IMR-90 (cell line): ENCODE data around the gene INPP5A.

Source experiments
- BHLHE40 ChIP-seq: fragments of 150-350 bp; IDR thresholded peaks from 2 replicates; pipeline ENCODE4 v1.6.1; 2016; ENCODE audit warnings: mild to moderate bottlenecking, low read depth, low read length
- CEBPB ChIP-seq: IDR thresholded peaks from 2 replicates; pipeline ENCODE4 v1.6.1; 2012; ENCODE audit warnings: low read depth, low read length, improper control_type of control experiment
- CHD1 ChIP-seq: IDR thresholded peaks from 2 replicates; pipeline ENCODE4 v1.6.1; 2012; ENCODE audit warnings: low read depth, low read length, improper control_type of control experiment
- MAFK ChIP-seq: IDR thresholded peaks from 2 replicates; pipeline ENCODE4 v1.6.1; 2012; ENCODE audit warnings: low read depth, low read length, improper control_type of control experiment
- MAZ ChIP-seq: IDR thresholded peaks from 2 replicates; pipeline ENCODE4 v1.6.1; 2012; ENCODE audit warnings: low read depth, mild to moderate bottlenecking, low read length, improper control_type of control experiment, moderate library complexity, borderline replicate concordance
- MXI1 ChIP-seq: IDR thresholded peaks from 2 replicates; pipeline ENCODE4 v1.6.1; 2012; ENCODE audit warnings: low read depth, mild to moderate bottlenecking, low read length, moderate library complexity, borderline replicate concordance
- POLR2A ChIP-seq: IDR thresholded peaks from 2 replicates; pipeline ENCODE4 v1.6.1; 2012; ENCODE audit warnings: mild to moderate bottlenecking, low read depth, low read length
- RAD21 ChIP-seq: IDR thresholded peaks from 2 replicates; pipeline ENCODE4 v1.6.1; 2012; ENCODE audit warnings: low read length, improper control_type of control experiment
- RCOR1 ChIP-seq: IDR thresholded peaks from 2 replicates; pipeline ENCODE4 v1.6.1; 2012; ENCODE audit warnings: mild to moderate bottlenecking, low read length, improper control_type of control experiment; ENCODE audit not compliant: insufficient replicate concordance
- RFX5 ChIP-seq: IDR thresholded peaks from 2 replicates; pipeline ENCODE4 v1.8.0; 2012; ENCODE audit warnings: low read depth, mild to moderate bottlenecking, low read length, moderate library complexity
- SMC3 ChIP-seq: fragments of 150-350 bp; IDR thresholded peaks from 2 replicates; pipeline ENCODE4 v1.6.1; 2016; ENCODE audit warnings: low read depth, mild to moderate bottlenecking, antibody characterized with exemption, low read length, moderate library complexity
- TF ChIP-seq, protein P1 (sequence below): conservative IDR thresholded peaks from 2 replicates; pipeline ENCODE4 v1.5.1; 2012; ENCODE audit warnings: mild to moderate bottlenecking, low read depth, low read length, improper control_type of control experiment
- TF ChIP-seq, protein P2 (sequence below): fragments of 150-350 bp; IDR thresholded peaks from 2 replicates; pipeline ENCODE4 v1.6.1; 2017; ENCODE audit warnings: mild to moderate bottlenecking, antibody characterized with exemption, low read length, low read depth
- TF ChIP-seq, protein P3 (sequence below): fragments of 150-350 bp; IDR thresholded peaks from 2 replicates; pipeline ENCODE4 v1.6.1; 2016; ENCODE audit warnings: low read depth, mild to moderate bottlenecking, low read length, moderate library complexity, borderline replicate concordance

DNA sequence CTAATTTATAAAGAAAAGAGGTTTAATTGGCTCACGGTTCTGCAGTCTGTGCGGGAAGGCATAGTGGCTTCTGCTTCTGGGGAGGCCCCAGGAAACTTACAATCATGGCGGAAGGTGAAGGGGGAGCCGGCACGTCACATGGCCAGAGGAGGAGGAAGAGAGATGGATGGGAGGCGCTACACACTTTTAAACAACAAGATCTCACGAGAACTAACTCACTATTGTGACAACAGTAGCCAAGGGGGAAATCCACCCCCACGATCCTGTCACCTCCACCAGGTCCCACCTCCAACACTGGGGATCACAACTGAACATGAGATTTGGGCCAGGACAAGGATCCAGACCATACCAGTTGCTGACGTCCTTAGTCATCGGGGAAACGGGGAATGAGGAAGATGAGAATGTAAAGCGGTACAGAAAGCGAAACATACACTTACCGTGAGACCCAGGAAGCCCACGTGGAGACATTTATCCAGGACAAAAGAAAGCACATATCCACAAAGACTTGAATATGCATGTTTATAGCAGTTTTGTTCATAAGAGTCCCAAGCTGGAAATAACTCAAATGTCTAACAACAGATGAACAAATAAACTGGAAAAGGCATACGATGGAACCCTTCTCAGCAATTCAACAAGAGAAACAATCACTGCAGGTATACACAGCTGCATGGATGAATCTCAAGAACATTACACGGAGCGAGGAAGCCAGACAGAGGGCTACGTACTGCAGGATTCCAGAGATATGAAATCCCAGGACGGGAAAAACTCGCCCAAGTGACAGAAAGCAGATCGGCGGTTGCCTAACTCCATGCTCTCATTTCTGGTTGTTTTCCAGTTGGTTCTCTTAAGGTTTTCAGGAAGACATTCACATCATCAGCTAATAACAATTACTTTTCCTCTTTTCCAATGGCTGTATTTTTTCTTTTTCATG, 26.2 kb upstream of the INPP5A start:
- TF ChIP-seq RAD21 (no peak), RFX5 (no peak), POLR2A (no peak), SMC3 (no peak), CHD1 (no peak), MAFK (no peak), RCOR1 (no peak), MXI1 (no peak), MAZ (no peak), BHLHE40 (no peak), CEBPB (no peak)
- TF ChIP-seq, protein P1, sequence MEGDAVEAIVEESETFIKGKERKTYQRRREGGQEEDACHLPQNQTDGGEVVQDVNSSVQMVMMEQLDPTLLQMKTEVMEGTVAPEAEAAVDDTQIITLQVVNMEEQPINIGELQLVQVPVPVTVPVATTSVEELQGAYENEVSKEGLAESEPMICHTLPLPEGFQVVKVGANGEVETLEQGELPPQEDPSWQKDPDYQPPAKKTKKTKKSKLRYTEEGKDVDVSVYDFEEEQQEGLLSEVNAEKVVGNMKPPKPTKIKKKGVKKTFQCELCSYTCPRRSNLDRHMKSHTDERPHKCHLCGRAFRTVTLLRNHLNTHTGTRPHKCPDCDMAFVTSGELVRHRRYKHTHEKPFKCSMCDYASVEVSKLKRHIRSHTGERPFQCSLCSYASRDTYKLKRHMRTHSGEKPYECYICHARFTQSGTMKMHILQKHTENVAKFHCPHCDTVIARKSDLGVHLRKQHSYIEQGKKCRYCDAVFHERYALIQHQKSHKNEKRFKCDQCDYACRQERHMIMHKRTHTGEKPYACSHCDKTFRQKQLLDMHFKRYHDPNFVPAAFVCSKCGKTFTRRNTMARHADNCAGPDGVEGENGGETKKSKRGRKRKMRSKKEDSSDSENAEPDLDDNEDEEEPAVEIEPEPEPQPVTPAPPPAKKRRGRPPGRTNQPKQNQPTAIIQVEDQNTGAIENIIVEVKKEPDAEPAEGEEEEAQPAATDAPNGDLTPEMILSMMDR = no peak
- TF ChIP-seq, protein P2, sequence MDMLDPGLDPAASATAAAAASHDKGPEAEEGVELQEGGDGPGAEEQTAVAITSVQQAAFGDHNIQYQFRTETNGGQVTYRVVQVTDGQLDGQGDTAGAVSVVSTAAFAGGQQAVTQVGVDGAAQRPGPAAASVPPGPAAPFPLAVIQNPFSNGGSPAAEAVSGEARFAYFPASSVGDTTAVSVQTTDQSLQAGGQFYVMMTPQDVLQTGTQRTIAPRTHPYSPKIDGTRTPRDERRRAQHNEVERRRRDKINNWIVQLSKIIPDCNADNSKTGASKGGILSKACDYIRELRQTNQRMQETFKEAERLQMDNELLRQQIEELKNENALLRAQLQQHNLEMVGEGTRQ = no peak
- TF ChIP-seq, protein P3, sequence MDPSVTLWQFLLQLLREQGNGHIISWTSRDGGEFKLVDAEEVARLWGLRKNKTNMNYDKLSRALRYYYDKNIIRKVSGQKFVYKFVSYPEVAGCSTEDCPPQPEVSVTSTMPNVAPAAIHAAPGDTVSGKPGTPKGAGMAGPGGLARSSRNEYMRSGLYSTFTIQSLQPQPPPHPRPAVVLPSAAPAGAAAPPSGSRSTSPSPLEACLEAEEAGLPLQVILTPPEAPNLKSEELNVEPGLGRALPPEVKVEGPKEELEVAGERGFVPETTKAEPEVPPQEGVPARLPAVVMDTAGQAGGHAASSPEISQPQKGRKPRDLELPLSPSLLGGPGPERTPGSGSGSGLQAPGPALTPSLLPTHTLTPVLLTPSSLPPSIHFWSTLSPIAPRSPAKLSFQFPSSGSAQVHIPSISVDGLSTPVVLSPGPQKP = no peak
